HG02938 (cell line): ENCODE results near the gene EPHB2.

Source experiments
- ATAC-seq: cut with Tn5 transposase; IDR thresholded peaks from one replicate; pipeline ENCODE4 v1.9.1; 2021; ENCODE audit warnings: mild to moderate bottlenecking, moderate library complexity; ENCODE audit not compliant: unreplicated experiment

The EPHB2 gene

GRCh38 chr1:22876359-22877111, 165.9 kb downstream of the EPHB2 start:
- no peak for ATAC-seq

GRCh38 chr1:22877112-22877915, 166.7 kb downstream of the EPHB2 start:
- no peak for ATAC-seq

DNA sequence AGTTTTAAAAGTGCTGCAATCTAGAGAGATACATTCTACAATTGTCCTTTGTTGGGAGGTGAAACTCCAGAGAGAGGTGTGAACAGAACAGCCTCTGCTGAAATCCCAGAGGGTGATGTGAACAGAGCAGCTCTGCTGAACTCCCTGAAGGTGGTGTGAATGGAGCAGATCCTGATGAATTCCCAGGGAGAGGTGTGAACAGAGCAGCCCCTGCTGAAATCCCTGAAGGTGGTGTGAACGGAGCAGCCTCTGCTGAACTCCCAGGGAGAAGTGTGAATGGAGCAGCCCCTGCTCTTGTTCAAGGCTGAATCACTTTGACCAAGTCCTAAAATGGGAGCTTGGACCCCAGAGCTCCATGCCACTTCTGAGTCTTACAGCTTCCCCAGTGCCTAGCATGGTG, 167.3 kb downstream of the EPHB2 start:
- no peak for ATAC-seq

GRCh38 chr1:22878626-22879025, 168.0 kb downstream of the EPHB2 start:
- no peak for ATAC-seq

- no peak for ATAC-seq
Observed at GRCh38 chr1:22879445-22879844, 168.8 kb downstream of the EPHB2 start.

DNA sequence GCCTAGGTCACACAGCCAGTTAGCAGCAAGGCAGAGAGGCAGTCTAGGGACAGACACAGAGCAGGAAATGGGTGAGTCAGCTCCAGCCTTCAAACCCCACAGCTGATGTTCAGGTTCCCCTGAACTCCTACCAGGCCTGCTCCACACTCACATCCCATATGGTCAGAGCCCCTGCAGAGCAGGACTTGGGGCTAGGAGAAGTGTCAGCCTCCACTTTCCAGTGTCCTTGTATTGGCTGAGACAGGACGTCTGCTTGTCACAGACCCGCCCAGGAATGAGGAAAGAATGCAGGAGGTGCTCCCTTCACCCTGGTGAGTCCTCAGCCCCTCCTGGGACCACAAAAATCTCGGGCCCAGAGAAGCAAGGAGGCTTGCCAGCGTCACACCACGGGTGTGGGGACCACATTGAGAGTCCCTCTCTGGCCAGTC, 169.5 kb downstream of the EPHB2 start:
- ATAC-seq: no peak

DNA sequence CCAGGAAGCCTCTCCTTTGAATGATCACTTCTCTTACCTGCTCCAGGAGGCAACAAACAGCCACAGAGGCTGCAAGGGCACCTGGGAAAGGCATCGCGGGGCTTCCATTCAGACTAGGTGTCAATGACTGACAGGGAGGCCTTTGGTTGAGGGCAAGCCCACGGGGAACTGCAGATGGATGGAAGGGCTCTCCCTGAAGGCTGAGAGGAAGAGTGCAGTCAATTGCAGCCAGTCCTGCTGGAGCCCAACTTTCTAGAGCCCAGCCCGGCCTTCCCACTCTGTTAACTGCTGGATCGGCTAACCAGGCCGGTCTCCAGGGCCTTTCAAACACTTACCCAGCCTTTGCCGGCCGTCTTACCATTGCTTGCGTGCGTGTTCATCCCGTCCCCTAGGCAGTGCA, 172.8 kb downstream of the EPHB2 start:
- no peak for ATAC-seq

- ATAC-seq: no peak
Observed at GRCh38 chr1:22884806-22885530, 174.3 kb downstream of the EPHB2 start.

DNA sequence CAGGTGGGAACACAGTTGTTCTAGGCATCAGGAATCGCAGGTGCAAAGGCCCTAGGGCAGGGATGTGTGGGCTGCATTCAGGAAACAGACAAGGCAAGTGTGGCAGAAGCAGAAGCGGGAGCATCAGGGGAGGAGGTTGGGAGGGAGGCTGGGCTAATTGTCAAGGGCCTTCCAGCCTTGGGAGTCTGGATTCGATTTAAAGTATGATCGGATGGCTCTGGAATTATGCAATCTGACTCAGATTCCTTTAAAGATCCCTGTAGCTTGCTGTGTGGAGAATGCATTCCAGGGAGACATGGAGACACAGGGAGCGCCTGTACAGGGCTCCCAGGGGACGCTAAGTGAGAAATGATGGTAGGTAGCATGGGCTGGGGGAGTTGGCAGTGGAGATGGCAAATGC, 175.6 kb downstream of the EPHB2 start:
- no peak for ATAC-seq

GRCh38 chr1:22887491-22887890, 176.9 kb downstream of the EPHB2 start:
- no peak for ATAC-seq

DNA sequence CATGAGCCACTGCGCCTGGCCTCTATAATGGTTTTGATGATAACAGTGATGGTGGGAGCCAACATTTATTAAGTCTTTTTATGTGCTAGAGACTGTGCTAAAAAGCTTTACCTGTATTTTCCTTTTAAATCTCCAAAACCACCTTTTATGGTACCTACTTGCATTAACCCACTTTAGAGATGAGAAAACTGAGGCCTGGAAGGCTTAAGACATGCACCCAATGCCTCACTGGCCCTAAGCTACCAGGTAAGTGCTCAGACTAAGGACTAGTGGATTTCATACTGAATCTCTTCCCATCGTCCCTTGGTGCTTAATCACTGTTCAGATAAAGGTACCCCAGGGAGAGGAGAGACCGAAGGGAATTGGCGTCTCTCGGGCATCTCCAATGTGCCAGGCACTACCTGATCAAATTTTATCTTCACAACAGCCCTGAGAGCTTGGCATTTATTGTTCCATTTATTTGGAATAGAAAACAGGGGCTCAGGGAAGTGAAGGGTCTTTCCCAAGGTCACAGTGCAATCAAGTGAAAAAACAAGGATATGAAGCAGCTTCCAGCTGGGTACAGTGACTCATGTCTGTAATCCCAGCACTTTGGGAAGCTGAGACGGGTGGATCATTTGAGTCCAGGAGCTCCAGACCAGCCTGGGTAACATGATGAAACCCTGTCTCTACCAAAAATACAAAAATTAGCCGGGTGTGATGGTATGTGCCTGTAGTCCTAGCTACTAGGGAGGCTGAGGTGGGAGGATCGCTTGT, 177.9 kb downstream of the EPHB2 start:
- ATAC-seq: no peak

- no peak for ATAC-seq
Observed at GRCh38 chr1:22889213-22889827, 178.7 kb downstream of the EPHB2 start.

- ATAC-seq: no peak
Observed at GRCh38 chr1:22892789-22893188, 182.2 kb downstream of the EPHB2 start.

DNA sequence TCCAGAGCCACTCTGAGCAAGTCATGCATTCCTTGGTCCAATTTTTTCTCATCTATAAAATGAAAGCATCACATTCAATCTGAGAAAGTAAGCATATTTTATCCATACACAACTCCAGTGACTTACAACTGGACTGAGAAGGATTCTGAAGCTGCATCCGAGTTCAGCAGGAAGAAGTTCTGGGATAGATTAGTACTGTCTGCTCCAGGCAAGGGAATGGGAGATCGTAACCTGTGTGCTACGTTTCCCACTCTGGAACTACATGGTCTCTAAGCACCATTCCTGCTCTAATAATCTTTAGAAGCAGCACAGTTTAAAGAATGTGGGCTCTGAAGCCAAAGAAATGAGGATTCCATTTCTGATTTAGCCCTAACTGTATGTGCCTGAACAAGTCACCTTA, 182.7 kb downstream of the EPHB2 start:
- no peak for ATAC-seq

DNA sequence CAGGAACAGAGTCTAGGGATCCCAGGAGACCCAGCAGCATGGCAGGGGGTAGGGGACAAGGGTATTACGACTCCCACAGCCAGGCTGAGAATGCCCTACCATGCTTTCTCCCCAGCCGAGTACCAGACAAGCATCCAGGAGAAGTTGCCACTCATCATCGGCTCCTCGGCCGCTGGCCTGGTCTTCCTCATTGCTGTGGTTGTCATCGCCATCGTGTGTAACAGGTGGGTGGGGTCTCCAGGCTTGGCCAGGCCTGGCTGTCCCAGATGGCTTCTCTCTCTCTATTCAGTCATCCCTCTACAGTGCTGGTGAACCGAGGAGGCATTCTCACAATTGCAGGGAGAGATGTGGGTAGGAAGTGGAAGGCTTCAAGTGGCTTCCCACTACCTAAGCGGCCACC, 184.7 kb downstream of the EPHB2 start:
- ATAC-seq: no peak

DNA sequence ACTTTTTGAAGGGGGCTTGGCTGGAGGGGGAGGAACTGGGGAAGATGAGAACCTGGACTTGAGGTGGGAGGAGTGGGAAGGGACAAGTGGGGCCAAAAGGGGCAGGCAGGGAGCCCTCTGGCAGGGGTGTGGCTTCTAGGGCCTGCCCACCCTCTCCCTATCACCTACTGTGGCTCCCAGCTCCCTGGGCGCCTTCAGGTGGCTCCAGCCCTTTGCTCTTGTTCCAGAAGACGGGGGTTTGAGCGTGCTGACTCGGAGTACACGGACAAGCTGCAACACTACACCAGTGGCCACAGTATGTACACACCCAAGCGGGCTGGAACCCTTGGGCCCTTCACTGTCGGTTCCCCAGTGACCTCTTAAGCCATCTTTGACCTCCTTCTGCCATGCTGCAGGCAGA, 185.5 kb downstream of the EPHB2 start:
- no peak for ATAC-seq

DNA sequence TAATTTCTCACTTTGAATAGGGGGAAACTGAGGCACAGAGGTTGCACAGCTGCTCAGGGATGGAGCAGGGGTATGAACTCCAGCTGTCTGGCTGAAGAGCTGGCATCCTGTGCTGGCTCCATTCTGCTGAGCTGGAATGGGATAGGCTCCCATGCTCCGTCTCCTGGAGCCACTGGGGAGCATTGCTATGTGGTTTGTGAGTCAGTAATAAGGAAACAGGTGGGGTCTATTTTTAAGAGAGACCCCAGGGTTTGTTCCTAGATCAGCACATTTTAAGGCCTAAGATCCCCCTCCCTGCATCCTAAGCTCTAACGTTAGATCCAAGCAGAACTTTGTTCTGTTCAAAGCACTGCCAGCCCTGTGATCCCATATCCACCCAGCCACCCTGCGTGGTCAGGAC, 189.8 kb downstream of the EPHB2 start:
- no peak for ATAC-seq

GRCh38 chr1:22903113-22903512, 192.5 kb downstream of the EPHB2 start:
- no peak for ATAC-seq

- ATAC-seq: no peak
Observed at GRCh38 chr1:22906968-22907367, 196.3 kb downstream of the EPHB2 start.

- no peak for ATAC-seq
Observed at GRCh38 chr1:22907528-22907927, 196.9 kb downstream of the EPHB2 start.
